ENCODE data around the gene SLC38A11.

The SLC38A11 gene

DNA sequence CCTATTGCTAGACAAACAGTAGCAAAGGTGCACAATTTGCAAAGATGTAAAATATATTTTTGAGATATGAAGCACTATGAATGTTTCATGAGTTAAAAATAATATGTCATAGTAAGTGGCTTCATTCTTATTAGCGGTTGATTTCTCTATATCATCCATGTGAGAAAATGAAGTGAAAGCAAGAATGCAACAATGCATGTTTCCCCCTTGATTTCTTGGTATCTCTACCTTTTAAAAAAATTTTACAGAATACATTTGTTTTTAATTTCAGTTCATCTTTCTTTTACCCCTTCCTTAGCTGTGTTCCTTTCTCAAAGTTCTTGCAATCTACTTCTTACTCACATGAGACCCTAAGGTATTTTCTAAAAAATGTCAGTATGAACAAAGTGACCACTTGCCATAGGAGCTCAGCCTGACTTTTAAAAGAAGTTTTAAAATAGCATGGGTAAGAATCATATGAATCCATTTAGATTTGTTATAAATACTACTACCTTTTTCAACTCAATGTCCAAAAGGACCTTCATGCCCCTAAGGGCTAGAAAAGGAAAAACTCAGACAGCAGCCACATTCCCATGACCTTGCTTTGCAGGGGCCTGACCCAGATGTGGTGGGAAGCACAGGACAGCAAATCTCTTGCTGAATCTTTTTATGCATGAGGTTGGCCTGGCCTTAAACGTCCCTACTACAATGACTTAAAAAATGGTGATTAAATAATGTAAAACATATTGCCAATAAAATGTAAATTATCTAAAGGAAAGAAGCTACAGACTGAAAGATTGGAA, 14.8 kb upstream of the SLC38A11 start:
- no peak for DNase-seq

DNA sequence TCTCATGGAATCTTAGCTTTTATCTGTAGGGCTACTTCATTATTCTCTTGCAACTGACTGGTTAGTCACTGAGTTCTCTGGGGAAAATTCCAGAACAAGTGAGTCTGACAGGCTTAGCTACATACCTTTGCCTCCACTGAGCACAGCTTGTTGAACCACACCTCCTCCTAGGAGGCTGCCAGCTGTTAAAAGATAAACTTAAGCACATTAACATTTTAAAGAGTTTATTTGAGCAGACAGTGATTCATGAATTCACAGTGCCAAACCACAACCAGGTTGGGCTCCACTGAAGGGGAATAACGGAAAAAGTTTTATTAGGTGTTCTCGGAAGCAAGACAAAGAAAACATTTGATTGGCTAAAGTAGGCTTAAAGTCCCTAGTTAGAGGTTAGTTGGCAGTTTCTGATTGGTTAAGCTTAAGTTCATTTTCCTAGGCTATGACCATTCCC, 12.5 kb upstream of the SLC38A11 start:
- DNase-seq: no peak

DNA sequence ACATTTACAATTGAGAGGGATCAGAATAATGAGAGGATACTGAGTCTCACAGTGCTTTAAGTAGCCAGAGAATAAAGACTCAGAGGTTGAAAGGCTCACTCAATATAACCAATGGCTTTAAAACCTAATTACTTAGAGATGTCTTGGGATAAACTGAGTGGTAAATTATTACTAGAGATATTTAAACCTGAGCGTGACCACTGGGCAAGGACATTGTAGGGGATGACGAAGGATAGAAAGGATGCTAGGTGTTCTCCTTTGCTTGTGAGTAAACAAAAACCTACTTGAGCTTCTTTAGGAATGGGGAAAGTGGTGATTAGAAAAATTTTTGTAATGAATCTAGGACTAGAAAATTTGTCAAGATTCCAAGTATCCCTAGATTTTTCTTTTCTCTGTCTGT, 12.0 kb upstream of the SLC38A11 start:
- DNase-seq: no peak

DNA sequence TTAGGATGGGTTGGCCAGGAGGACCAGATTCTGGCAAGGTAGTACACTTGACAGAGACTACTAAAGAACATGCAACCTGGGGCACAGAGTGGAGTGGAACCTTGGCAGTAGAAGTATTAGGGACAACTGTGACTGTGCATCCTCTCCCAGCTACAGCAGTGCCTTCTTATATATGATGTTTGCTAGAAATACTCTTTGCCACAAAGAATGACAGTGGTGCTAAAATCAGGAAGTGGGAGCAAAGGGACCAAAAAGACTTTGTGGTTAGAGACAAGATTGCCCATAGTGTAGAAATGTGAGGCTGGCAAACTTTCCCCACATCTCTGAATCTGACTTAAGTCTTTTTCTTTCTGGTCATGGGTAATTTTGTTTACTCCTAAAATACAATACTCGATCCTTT, 9.4 kb upstream of the SLC38A11 start:
- DNase-seq: no peak

DNA sequence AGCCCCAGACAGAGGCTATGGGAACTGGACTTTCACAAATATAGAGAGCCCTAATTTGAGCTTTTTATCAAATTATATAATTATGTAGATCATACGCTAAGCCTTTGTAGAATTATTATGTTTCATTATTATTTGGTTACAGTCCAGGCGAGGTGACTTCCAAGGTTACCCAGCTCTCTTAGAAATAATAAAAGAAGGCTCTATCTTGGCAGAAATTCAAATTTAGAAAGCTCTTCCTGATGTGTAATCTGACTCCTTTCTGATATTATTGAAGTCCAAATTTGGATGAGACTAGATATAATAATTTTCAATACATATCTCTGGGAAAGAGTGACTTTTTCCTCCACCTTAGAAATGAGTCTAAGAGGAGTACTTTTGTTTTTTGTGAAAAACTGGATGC, 4.8 kb upstream of the SLC38A11 start:
- peak in 1 of 2 experiments; percentile 4 for DNase-seq

DNA sequence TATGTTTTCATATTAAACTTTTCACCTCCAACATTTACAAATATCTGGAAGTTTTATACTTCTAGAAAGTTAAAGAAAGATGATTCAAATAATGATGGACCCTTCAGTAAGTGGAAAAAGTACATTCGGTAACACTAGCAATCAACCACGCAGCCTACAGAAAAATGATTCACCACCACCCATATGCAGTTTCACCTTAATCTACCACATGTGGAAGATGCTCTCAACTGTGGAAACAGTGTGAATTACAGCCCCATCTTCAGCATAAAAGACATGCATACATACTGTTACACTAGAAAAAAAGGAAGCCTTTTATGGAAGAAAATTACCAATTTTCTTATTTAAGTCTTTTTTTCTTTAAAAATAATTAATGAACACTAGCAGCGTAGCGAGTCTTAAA, 1.1 kb downstream of the SLC38A11 start:
- no peak for DNase-seq

DNA sequence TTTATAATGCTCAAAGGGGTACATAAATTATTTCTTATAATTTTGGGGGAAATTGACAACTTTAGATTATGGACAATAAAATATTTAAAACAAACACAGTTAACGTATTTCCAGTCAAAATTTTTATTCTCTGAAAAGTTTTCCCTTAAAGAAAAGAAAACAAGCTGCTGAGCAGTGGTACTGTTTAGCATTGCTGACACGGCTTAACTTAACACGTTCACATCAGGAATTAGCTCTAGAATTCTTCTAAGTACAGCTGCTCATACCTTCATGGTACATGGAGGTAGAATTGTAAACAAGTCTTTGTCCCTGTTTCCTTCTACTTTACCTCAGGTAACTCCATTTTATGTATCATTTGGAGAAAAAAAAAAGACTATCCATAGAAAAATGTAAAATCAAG, 2.0 kb downstream of the SLC38A11 start:
- DNase-seq: no peak

DNA sequence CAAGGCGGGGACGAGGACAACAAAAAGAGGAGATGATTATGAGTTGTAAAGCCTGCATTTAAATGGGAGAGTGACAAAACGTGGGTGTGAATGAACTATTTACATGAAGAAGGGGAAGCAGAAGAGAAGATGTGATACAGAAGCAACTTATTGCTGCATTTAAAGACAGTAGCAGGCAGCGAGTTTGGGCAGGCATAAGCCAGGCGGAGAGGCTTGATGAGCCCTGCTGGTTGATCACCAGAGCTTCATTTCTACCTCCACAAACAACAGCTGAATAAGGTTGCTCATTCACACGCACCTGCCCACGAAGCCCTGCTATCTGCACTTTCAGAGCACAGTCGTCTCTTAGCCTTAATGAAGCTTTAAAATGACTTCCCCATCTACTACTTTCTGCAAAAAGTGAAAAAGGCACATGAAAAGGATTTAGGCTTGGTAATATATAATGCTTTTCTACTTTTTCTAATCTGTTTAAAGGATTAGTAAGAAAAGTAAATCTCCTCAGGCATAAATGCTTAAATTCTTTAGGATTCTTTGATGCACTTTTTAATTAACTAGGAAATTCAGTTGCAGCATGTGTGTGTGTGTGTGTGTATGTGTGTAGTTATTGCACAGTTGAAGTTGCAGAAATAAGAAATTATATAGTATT, 3.1 kb downstream of the SLC38A11 start:
- no peak for DNase-seq

DNA sequence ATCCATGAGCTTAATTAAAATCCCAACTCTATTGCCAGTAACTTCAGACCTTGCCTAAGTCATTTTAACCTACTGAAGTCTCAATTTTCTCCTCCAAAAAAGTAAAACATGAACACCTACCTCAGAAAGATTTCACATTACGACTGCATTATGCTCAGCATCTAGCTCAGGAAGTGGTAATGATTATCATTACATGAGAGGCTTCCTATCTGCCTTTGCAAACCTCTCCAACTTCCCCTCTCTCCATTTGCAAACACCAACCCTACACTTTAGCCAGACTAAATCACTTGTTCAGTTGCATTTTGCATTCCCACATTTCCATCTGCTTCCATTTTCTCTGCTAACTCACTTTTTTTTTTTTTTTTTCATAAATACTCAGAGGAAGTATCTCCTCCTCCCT, 6.8 kb downstream of the SLC38A11 start:
- no peak for DNase-seq

DNA sequence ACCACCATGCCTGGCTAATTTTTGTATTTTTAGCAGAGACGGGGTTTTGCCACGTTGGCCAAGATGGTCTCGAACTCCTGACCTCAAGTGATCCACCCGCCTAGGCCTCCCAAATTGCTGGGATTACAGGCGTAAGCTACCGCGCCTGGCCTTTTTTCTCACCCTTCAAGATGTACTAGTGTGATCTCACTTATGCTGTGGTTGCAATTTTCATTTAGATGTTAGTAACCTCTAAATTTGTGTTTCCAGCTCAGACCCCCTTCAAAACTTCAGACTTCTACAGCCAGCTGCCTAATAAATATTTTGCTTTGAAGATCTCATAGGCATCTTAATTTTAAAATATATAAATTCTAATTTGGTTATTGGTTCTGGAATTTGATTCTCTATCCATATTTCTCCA, 8.0 kb downstream of the SLC38A11 start:
- DNase-seq: no peak

DNA sequence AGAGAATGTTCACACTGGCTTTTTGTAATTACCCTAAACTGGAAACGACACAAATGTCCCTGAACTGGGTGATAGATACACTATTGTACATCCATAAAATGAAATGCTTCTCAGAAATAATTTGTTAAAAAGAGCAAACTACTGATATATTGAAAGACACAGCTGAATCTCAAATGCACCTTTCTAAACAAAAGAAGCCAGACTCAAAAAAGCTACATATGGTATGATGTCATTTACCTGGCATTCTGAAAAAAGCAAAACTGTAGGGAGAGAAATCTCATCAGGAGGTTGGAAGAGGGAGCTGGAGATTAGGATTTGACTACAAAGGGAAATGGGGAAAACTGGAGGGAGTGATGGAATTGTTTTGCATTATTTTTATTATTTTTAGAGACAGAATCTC, 12.0 kb downstream of the SLC38A11 start:
- no peak for DNase-seq

DNA sequence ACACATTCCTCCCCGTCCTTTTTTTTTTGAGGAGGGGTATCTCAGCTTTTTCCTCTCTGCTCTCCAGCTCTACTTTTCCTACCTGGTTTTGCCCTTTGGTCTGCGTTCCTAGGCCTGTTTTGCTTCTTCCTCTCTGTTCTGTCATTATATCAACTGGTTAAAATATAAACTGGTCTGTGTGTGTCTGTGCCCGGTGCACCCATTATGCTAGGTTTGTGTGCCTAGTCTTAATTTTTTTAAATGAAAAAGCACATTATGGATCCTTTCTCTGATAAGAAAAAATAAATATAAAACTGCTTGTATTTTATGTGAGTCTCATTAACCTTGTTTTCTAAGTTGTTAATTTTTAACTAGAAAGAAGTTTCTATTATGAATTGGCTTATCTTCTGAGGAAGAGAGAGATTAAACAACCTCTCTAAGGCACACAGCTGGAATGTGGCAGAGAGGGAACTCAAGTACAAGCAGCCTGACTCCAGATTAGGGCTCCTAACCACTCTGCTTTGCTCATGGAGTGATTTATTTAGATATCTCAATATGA, 17.4 kb downstream of the SLC38A11 start:
- DNase-seq: no peak

DNA sequence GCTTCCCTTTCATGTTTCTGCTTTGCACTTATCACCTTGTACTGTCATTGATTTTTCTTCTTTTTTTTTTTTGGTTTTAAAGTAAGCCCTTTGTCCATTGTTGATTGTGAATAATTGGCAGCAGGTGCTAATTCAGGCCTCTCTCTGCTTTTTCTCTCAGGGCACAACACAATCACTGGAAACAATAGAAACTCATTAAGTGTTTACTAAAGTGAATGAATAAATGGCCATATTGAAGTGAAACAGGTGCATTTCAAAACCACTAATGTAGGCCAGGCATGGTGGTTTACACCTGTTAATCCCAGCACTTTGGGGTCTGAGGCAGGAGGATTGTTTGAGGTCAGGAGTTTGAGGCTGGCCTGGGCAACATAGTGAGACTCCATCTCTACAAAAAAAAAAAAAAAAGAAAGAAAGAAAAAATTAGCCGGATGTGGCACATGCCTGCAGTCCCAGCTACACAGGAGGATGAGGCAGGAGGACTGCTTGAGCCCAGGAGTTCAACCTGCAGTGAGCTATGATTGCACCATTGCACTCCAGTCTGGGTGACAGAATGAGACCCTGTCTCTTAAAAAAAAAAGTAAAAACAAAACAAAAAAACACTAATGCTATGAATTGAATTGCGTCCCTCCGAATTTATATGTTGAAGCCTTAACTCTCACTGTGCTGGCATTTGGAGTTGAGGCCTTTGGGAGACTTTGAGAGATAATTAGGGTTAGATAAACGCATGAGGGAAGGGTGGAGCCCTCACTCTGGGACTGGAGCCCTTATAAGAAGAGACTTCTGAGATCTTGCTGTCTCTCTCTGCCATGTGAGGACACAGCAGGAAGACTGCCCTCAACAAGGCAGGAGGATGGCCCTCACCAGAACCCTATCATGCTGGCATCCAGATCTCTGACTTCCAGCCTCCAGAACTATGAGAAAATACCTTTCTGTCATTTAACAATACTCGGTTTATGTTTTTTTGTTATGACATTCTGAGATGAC, 19.9 kb downstream of the SLC38A11 start:
- DNase-seq: no peak

DNA sequence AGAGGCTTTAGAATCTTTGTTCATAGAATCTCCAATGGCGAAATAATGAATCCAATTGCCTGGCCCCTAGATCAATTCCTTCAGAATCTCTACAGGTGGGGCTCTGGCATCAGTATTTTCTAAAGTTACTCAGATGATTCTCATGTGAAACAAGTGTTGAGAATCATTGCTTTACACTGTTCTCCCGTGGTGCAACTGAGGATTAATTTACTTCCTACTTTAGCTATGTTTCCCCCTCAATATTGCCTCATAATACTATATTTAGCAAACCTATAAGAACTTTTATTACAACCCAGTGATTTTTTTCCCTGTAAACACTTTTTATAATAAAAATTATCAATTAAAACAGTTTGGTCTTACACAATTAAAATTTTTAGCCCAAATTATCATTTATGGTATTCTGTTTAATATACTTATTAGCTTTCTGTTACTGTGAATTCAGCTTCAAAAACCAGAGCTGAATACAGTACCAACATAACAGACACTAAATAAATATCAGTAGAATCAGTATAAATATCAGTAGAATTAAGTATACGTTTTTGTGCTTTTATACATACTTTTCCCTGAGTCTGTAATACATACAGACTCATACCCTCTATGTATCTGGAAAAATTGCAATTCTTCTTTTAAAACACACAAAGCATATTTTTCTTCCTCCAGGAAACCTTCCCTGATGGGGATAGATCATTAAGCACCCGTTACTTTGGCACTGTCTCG, 20.8 kb downstream of the SLC38A11 start:
- DNase-seq: no peak

DNA sequence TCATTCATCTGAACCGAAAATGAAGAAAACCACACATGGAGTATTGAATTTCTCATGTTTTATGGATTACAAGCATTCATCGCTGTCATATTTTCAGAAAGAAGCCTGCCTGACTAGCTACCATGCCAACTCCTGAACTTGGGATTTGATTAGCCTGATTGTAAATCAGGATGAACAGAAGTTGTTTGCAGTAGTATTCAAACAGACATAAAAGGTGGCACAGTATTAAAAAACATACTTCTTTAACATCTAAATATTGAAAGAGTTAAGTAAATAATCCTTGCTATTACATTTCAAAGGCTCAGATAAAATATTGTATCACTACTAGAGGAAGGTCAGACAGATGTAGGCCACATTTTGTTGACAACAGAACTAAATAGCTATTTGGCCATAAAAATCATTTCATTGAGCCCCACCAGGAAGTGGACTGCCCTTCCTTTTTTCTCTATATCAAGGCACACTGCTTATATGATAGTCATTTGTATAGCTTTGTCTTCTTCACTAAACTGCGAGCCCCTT, 21.6 kb downstream of the SLC38A11 start:
- DNase-seq: no peak

DNA sequence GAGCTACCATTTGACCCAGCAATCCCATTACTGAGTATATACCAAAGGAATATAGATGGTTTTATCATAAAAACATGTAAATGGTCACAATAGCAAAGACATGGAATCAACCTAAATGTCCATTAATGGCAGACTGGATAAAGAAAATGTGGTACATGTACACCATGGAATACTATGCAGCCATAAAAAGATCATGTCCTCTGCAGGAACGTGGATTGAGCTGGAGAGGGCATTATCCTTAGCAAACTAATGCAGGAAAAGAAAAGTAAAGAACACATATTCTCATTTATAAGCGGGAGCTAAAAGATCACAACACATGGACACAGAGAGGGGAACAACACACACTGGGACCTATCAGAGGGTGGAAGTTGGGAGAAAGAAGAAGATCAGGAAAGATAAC, 22.9 kb downstream of the SLC38A11 start:
- no peak for DNase-seq

DNA sequence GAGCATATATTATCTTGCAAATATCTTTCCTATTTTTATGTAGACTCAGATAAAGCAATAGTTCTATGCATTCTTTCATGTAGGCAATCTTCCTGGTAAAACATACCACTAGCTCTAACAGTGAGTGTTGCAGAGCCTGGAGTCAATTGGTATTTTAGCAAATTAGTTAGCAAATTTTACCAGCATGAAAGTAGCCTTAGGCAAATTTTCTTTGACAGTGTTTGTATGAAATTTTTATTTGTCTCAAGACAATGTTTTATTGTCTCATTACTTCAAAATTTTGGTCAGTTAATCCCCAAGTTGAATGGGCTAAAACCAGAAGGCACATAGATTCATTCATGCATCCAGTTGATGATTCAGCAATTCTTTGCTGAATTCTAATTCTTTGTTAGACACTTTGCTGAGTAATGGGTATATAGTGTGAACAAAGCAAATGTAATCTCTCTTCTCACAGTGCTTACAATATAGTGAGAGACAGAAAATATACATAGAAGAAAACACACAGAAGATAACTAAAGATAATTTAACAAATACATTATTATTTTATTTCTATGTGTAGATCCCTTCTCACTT, 27.1 kb downstream of the SLC38A11 start:
- peak in 1 of 2 experiments; percentile 4 for DNase-seq

DNA sequence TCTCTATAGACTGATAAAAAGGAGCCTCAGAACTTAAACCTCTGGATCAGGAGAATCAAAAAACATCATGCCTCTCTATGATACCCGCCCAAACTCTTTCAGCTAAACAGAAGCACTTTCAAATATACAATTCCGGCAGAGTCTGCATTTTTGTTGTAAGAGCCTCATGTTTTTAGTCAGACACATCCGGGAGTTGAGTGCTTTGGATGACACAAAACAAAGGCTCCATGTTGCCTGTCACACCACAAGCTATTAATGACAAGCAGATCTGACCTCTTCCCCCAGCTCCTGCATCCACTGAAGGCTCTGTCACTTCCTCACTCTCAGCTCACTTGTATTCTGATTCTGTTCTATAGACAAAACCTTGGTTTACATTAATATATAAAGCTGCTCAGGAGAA, 33.2 kb downstream of the SLC38A11 start:
- DNase-seq: no peak

DNA sequence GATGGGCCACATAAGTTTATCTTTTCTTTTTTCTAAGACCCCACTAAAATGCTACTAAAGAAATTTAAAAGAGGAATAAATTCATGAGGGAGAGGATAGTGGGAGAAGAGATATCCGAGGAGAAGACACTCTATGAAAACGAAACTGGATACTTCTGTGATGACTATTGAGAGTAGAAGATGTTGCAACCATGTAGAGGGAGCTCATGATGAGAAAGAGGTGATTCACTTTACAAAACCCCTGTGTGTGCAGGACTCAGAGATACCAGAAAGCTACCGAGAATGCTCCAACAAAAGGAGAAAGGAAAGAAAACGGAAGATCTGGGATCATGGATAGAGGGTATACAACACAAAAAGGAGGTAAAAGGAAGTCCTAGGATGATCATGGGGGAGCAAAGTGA, 34.9 kb downstream of the SLC38A11 start:
- no peak for DNase-seq

DNA sequence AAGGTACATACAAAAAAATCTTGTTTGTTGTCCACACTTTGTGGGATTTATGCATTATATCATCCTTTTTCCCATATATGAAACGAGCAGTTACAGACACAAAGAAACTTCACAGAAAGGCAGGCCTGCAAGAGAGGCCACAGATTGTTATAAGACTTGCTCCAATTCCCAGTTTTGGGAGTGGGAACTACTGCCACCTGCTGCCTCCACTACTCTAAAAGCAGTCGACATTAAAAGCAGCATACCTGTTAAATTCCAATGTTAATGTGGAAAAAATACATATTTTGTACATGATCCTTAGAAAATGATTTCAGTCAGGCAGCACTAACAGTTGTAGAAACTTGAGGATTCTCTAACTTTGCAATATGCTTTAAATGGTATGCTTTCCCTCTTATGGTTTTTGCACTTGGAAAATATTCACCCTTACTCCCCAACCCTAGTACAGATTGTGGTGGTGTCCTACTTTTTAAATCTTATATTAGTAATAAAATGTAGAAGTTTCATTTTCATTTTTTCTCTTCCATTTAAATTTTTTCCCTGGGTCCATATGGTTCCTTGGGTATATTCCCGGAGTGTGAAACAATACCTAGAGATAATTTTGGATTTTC, 37.9 kb downstream of the SLC38A11 start:
- DNase-seq: peak; percentile 7 to 57

DNA sequence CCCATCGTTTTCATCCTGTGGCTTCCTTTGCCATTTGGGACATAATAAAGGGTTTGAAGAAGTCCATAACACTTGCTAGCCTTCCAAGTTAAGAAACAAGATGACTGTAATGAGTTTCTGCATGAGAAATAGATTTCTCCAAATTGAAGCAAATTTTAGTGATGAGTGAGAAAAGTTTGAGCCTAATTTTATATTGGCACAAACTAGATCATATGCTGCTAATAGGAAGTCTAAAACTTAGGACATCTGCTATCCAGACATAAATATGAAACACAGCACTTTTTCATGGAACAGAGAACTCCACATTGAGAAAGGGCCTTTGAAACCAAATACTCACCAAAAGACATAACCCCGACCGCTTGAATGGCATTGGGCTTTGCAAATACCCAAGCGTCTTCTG, 39.8 kb downstream of the SLC38A11 start:
- no peak for DNase-seq
